NCI-H69 (cell line): ENCODE results near the gene DSCAM.

Experiments
- DNase-seq: peaks from one replicate; lab custom pipeline; 2025; lab: John Stamatoyannopoulos, UW

DSCAM gene

GRCh38 chr21:40770435-40771055 is 76.4 kb downstream of the DSCAM start:
- no peak for DNase-seq

- DNase-seq, result peak; percentile 94
Observed at GRCh38 chr21:40769231-40769630, 77.7 kb downstream of the DSCAM start.

DNA sequence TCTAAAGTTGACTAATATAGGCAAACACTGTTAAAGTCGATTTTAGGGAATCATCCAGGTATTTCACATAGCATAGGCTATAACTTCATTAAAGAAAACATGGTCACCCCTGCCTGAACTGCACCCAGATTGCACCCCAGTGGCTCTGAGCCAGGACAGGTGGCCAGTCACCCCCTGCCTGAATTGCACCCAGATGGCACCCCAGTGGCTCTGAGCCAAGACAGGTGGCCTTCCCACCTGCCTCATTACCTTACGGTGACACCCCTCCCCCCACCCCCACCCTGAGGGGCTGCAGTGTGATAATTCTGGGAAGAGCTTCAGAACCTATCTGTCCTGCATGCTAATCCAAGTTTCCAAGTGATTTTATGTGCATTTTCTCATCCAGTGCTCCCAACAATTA is 78.9 kb downstream of the DSCAM start:
- DNase-seq, result peak; percentile 90

DNA sequence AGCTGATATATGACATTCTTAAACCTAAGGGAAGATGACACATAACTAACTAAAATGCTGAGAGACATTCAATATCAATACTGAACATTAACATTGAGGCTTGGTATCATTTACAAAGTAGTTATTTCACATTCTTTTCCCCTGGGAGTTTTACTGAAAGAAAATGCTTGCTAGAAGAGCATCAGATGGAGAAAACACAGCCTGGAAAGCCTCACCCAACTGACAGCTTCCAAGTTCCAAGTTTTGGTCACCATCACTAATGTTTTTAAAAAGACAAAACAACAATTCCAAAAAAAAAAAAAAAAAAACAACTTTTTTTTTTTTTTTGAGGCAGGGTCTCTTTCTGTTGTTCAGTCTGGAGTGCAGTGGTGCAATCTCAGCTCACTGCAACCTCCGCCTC is 80.6 kb downstream of the DSCAM start:
- peak; percentile 65 for DNase-seq

DNA sequence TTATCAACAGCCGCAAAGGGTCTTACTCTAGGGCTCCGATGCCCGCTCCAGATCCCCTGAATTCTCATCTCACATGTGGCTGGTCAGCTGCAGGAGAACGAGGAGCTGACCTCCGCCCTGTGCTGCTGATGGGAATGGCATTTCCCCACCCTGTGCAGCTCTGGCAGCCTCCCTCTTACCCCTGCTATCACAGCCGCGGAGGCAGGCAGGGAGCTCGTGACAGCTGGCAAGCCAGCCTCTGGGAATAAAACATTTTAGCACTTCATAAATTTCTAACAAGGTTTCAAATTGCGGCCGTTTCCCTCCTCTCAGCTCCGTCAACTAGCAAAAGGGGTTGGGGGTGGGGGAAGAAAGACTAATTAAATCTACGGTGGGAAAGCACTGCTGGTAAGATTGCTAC is 81.1 kb downstream of the DSCAM start:
- DNase-seq, result peak; percentile 96

- DNase-seq, result no peak
Observed at GRCh38 chr21:40760821-40761220, 86.1 kb downstream of the DSCAM start.

DNA sequence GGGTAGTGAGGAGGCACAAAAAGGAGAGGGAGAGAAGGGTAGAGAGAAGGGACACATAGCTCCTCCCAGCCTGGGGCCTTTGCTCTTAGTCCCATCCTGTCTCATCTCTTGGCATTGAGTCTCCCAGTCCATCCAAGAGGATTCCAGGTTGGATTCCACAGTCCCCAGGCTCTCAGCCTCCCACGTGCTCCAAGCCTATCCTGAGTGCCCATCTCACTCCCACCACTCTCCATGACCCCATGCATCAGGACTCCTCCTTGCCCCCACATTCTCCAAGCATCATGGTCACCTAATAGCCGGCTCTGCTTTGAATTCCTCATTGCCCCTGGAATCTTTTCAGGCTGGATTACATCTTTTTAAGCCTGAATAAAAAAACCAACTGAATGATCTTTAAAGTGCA is 87.9 kb downstream of the DSCAM start:
- peak; percentile 45 for DNase-seq

DNA sequence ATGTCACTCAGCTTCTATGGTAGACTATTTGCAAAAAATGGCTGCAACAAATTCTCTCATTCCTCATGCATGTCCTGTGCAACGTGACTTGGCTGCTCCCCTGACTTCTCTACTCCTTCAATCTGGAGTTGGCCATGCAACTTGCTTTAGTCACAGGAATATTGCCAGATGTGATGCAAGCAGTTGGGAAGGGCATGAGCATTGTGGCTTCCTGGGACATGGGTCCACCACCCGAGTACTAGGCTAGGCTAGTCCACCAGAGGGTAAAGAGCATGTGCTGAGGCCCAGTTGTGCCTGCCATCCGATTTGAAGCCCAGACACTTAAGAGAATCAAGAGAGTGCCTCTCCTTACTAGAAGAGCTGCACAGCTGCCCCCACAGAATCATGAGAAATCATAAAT is 89.6 kb downstream of the DSCAM start:
- no peak for DNase-seq

GRCh38 chr21:40754466-40754865 is 92.5 kb downstream of the DSCAM start:
- DNase-seq, result peak; percentile 28

DNA sequence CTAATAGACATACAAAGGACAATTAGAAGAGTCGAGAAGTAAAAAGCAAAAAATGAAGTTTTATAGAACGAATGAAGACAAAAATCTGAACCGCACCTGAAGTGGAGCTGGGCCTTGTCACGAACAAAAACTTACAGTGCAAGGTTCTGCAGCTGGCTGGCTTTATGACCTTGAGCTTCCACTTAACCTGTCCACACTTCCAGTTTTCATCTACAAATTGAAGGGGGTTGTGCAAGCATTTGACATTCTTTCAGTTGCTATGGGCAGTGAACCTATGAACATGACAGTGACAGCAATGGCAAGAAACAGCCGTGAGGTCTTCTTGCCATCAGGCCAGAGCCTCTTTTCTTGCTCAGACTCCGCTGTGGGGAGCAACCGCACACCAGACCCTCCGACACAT is 93.2 kb downstream of the DSCAM start:
- no peak for DNase-seq

DNA sequence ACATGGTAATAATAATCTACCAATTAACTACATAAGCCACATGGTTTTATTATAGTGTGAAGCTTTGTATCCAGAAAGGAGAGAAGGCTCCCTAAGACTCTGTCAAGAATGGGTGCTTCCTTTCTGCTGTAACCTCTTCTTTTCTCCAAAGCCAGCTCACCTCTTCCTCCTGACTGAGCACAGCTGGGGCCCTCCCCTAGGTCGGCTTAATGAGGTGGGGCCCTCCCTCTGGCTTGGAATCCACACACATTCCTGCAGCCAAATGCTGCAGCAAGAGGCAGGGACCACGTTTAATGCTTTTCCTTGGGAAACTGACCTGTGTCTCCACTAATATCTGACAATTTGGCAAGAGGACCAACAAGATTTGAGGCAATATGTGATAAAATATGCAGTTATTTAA is 94.8 kb downstream of the DSCAM start:
- peak; percentile 73 for DNase-seq

- DNase-seq, result no peak
Observed at GRCh38 chr21:40751221-40751620, 95.7 kb downstream of the DSCAM start.

GRCh38 chr21:40736145-40736544 is 110.8 kb downstream of the DSCAM start:
- no peak for DNase-seq

- peak; percentile 85 for DNase-seq
Observed at GRCh38 chr21:40733024-40733397, 113.9 kb downstream of the DSCAM start.

- peak; percentile 68 for DNase-seq
Observed at GRCh38 chr21:40732253-40733023, 114.5 kb downstream of the DSCAM start.

- DNase-seq, result no peak
Observed at GRCh38 chr21:40731206-40731605, 115.8 kb downstream of the DSCAM start.

DNA sequence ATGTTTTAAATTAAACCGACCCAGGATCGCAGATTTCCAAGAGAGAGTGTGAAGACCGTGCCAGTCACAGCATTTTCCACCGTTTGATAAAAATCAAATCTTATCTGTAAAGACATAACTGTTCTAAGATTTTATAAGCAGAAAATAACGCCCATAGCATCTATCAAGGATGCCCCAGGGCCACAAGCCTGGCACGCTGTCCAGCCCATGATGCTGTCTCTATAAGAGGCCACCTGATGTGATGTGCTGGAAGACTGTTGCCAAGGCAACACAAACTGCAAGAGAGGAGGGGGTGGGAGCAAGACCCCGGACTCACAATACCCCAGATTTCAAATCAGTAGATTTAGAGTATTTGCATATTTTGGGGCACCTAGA is 116.5 kb downstream of the DSCAM start:
- DNase-seq, result peak; percentile 33

DNA sequence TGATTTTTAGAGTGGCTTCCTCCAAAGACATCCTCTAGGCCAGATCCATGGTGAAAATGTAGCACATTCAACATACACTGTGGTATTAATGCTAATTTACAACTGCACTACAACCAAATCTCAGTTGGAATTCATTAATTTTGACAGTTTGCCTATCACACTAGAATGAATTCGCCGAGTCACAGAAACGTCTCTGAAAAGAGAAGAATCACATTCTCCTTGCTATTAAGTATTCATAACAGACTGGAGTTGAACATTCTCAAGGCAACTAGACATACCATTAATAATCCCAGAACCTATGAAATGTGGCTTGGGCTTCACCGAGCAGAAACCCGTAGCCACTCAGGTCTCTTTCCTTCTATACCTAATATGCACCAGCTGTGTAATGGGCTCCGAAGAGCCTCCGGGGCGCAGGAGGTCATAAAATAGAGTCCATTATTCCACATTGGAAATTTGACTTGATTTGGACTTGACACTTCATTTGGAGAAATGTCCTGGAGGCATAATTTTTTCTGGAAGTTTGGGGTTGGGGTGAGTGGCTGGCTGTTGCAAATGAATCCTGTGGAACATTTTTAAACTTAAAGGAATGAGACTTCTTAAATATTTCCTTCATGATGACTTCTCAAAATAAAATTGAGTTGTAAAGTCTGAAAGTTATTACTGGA is 117.1 kb downstream of the DSCAM start:
- no peak for DNase-seq

DNA sequence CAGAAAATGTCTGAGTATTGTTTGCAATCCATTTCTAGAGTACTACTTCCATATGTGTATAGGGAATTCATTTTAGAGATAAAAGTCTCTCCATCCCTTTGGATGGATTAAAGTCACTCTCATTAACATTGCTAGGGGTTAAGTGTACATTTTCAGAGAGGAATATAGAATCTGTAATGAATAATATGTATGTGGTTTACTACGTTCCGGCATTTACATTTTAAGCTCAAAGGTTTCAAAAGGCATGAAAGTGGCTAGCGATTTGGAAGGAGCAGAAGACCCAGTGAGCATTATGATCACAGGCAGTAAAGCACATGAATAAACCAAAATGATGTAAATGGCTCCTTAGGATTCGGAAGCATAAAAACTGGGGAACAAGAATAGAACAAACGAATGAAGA is 123.0 kb downstream of the DSCAM start:
- DNase-seq, result no peak

DNA sequence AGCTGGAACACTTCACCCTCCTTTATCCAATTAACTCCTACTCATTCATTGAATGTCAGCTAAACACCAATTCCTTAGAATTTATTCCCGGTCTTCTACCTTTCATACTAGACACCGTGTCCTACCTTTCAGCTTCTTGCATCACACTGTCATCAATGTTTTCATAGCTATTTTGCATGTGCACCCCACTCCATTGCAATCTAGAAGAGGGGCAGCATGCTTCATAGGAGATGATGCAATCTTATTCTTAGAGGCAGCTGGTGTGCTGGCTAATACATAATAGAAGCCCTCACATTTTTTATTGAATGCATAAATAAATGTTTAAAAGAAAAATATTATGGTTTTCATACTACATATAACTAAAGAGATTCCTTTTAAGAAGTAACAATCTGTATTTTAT is 123.6 kb downstream of the DSCAM start:
- DNase-seq, result peak; percentile 32

GRCh38 chr21:40719615-40720014 is 127.3 kb downstream of the DSCAM start:
- DNase-seq, result peak; percentile 55

- DNase-seq, result peak; percentile 99
Observed at GRCh38 chr21:40717028-40717427, 129.9 kb downstream of the DSCAM start.

GRCh38 chr21:40714536-40714935 is 132.4 kb downstream of the DSCAM start:
- DNase-seq, result no peak
